ENCODE measurements around the gene NOTO.
A peak's percentile ranks its signal among the peaks of the same experiment; 100 is the strongest.
"Not testable (repeated sequence)": the region's sequence is repeated elsewhere in the genome, so short reads cannot be mapped to it uniquely, and the experiment has no call there.

NOTO gene

DNA sequence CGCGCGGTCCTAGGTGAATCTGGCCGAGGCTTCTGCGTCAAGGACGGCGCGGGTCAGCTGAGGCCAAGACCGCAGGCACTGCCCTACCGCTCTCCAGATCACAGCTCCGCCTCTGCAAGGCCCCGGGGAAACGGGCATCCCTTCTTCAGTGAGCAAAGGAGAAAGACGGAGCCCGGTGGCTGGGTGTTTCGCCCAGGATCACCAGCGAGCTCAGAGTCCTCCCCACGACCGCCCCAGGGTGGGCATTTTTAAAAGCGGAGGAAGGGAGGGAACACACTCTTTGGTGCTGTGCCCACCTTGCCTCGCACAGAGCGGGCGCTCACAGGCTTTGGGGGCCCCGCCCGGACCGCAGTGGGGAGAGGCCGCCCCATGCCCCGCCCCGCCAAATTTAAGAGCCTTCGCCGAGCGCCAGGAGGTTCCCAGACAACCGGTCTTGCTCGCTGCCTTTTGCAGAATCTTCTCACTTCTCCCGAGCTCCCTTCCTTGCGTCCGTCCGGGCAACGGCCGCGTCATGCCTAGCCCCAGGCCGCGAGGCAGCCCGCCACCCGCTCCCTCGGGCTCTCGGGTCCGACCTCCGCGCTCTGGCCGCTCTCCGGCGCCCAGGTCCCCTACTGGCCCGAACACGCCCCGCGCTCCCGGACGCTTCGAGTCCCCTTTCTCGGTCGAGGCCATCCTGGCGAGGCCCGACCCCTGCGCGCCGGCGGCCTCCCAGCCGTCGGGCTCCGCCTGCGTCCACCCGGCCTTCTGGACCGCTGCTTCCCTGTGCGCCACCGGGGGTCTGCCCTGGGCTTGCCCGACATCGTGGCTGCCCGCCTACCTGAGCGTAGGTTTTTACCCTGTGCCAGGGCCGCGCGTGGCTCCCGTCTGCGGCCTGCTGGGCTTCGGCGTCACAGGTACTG is at the start of gene NOTO:
TSS of gene NOTO (plus strand) at position 419 of the 899 bp plus-strand sequence. CDS start at position 512, 93 bp downstream.
- DNase-seq: peak; percentile 43
- Mint-ChIP-seq H3K9me3 (no peaks in the 10 kb centered on the region), H3K4me1 (ENCODE audit: low read depth) (peaks cover 10% of the 10 kb centered on the region), H3K27ac (no peak within 1 kb of the TSS), H3K4me3 (peak within 1 kb of the TSS; percentile 31), H3K27me3 (peaks cover 73% of the 10 kb centered on the region), H3K36me3 (ENCODE audit: low read depth) (no peaks in the 10 kb centered on the region)

- H3K36me3 Mint-ChIP-seq (ENCODE audit: low read depth): no peaks in the 10 kb centered on the region
- no peak overlapping the region for H3K4me3 Mint-ChIP-seq
- H3K27me3 Mint-ChIP-seq: peaks cover 46% of the 10 kb centered on the region
- DNase-seq: peak; percentile 60
- no peak overlapping the region for H3K27ac Mint-ChIP-seq
- no peaks in the 10 kb centered on the region for H3K4me1 Mint-ChIP-seq (ENCODE audit: low read depth)
- H3K9me3 Mint-ChIP-seq: no peaks in the 10 kb centered on the region
Observed at GRCh38 chr2:73156539-73157124, 45.7 kb upstream of the NOTO start.

DNA sequence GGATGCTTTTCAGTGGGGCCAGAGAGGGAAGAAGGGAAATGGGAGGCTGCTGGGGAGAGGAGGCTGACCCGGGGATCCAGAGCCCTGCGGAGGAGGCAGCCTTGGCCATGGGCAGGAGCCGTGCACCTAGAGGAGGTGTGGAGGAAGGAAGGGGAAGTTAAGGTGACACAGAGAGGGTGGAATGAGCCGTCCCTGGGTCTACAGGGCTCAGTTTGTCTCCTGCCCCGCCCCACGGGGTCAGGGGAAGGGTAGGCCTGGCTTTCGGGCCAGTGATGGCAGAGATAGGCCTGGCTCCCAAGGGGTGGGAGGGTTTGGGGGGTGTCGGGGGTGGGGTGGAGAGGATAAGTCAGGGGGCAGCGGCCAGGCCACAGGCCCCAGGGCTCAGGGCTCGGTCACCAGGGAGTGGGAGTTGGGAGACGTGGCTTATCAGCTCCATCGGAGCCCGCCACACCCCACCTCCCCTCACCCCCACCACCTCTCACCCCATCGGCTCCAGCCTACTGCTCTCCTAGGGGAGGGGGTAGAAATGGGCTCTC is 39.5 kb upstream of the NOTO start:
- Mint-ChIP-seq H3K27me3 (peaks cover 18% of the 10 kb centered on the region), H3K9me3 (no peaks in the 10 kb centered on the region), H3K27ac (no peak overlapping the region), H3K4me1 (ENCODE audit: low read depth) (no peaks in the 10 kb centered on the region), H3K36me3 (ENCODE audit: low read depth) (no peaks in the 10 kb centered on the region), H3K4me3 (no peak overlapping the region)
- no peak for DNase-seq

- DNase-seq: peak; percentile 82
- Mint-ChIP-seq H3K36me3 (ENCODE audit: low read depth) (no peaks in the 10 kb centered on the region), H3K27ac (no peak overlapping the region), H3K4me1 (ENCODE audit: low read depth) (no peaks in the 10 kb centered on the region), H3K4me3 (no peak overlapping the region), H3K27me3 (peaks cover 16% of the 10 kb centered on the region), H3K9me3 (no peaks in the 10 kb centered on the region)
Observed at GRCh38 chr2:73163483-73164367, 38.6 kb upstream of the NOTO start.

- not testable (repeated sequence) for H3K27me3 Mint-ChIP-seq; H3K9me3 Mint-ChIP-seq; H3K4me1 Mint-ChIP-seq (ENCODE audit: low read depth); H3K27ac Mint-ChIP-seq; H3K36me3 Mint-ChIP-seq (ENCODE audit: low read depth); DNase-seq; H3K4me3 Mint-ChIP-seq
Observed at GRCh38 chr2:73165978-73166377, 36.4 kb upstream of the NOTO start.

- H3K27ac Mint-ChIP-seq; H3K27me3 Mint-ChIP-seq; H3K9me3 Mint-ChIP-seq; DNase-seq; H3K4me1 Mint-ChIP-seq (ENCODE audit: low read depth); H3K36me3 Mint-ChIP-seq (ENCODE audit: low read depth); H3K4me3 Mint-ChIP-seq: not testable (repeated sequence)
Observed at GRCh38 chr2:73166813-73167212, 35.6 kb upstream of the NOTO start.

DNA sequence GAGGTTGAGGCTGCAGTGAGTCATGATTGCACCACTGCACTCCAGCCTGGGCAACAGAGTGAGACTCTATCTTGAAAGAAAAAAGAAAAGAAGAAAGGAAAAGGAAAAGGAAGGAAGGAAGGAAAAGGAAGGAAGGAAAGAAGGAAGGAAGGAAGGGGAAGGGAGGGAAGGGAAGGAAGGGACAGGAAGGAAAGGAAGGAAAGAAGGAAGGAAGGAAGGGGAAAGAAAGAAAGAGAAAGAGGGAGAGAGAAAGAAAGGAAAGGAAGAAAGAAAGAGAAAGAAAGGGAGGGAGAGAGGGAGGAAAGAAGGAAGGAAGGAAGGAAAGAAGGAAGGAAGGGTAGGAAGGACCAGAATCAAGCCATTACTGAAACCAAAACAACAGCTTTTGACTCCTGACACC is 34.0 kb upstream of the NOTO start:
- not testable (repeated sequence) for H3K27ac Mint-ChIP-seq; H3K36me3 Mint-ChIP-seq (ENCODE audit: low read depth); DNase-seq; H3K9me3 Mint-ChIP-seq; H3K4me1 Mint-ChIP-seq (ENCODE audit: low read depth); H3K27me3 Mint-ChIP-seq; H3K4me3 Mint-ChIP-seq

- peaks cover 19% of the 10 kb centered on the region for H3K4me1 Mint-ChIP-seq (ENCODE audit: low read depth)
- not testable (repeated sequence) for DNase-seq; H3K27ac Mint-ChIP-seq; H3K36me3 Mint-ChIP-seq (ENCODE audit: low read depth); H3K4me3 Mint-ChIP-seq; H3K9me3 Mint-ChIP-seq
- peaks cover 21% of the 10 kb centered on the region for H3K27me3 Mint-ChIP-seq
Observed at GRCh38 chr2:73170341-73170740, 32.0 kb upstream of the NOTO start.

DNA sequence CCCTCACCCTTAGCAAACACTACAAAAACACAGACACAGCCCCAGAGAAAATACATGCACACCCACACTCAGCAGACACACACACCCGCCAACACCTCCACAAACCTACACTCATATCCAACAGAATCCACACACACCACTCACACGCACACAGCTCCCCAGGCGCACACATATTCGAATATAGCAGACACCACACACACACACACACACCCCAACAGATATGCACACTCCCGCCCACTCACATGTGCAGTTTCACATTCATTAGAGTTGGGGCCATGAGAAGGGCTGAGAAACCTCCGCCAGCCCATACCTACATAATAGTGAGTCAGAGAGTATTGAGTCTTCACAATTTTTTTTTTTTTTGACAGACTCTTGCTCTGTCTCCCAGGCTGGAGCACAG is 29.4 kb upstream of the NOTO start:
- DNase-seq: peak; percentile 61
- H3K27ac Mint-ChIP-seq: no peak overlapping the region
- no peaks in the 10 kb centered on the region for H3K9me3 Mint-ChIP-seq
- H3K36me3 Mint-ChIP-seq (ENCODE audit: low read depth): no peaks in the 10 kb centered on the region
- peaks cover 36% of the 10 kb centered on the region for H3K4me1 Mint-ChIP-seq (ENCODE audit: low read depth)
- no peak overlapping the region for H3K4me3 Mint-ChIP-seq
- H3K27me3 Mint-ChIP-seq: peaks cover 38% of the 10 kb centered on the region

- H3K9me3 Mint-ChIP-seq: no peaks in the 10 kb centered on the region
- DNase-seq: no peak
- H3K27me3 Mint-ChIP-seq: peaks cover 44% of the 10 kb centered on the region
- no peak overlapping the region for H3K27ac Mint-ChIP-seq
- peaks cover 36% of the 10 kb centered on the region for H3K4me1 Mint-ChIP-seq (ENCODE audit: low read depth)
- H3K36me3 Mint-ChIP-seq (ENCODE audit: low read depth): no peaks in the 10 kb centered on the region
- H3K4me3 Mint-ChIP-seq: no peak overlapping the region
Observed at GRCh38 chr2:73173781-73174180, 28.6 kb upstream of the NOTO start.

DNA sequence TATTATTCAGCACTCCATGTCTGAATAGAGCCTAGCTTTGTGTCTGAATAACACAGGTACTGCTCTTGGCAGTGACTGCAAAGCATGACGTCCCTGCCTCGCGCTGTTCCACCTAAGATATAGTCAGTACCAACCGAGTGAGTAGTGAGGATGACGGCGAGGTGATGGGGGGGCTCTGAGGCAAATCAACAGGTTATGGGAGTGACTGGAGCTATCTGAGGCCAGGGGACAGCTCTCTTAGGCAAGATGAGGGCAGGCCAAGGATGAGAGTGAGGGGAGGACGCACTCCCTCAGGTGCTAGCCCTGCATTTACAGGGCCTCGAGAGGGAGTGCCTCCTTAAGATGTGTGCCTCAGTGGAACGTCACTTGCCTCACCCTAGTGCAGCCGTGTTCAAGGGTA is 28.1 kb upstream of the NOTO start:
- no peak overlapping the region for H3K27ac Mint-ChIP-seq
- H3K4me1 Mint-ChIP-seq (ENCODE audit: low read depth): peaks cover 36% of the 10 kb centered on the region
- H3K27me3 Mint-ChIP-seq: peaks cover 44% of the 10 kb centered on the region
- no peaks in the 10 kb centered on the region for H3K9me3 Mint-ChIP-seq
- DNase-seq: no peak
- no peak overlapping the region for H3K4me3 Mint-ChIP-seq
- no peaks in the 10 kb centered on the region for H3K36me3 Mint-ChIP-seq (ENCODE audit: low read depth)

DNA sequence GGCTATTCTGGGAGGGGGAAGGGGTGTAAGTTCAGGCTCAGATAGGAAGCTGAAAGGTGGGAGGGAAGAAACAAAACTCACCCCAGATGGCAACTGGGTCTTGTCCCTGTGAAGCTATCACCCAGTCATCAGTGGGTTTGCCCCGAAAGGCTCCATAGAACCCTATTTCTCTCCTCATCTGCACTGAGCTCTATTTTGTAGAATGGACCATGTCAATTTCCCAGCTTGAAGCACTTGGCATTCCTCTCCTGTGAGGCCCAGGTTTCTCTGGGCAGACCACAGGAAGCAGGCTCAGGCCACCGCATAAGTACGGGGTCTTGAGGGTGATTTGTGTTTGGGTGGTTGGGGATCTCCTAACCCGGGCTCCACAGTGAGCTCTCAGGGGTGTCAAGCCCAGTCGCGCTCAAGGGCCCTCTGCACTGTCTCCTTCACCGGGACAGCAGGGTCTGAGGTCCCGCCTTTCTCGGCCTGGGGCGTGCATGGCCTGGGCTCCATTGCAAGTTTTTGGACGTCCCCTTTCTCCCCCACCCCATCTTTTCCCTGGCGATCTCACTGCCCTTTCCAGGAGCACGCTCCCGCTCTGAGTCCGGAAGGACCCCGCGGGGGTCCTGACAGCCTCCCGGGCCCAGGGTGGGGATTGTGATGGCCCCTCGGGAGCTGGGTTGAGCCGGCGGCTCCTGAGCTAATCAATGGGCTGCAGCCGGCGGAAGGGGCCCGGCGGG is 27.3 kb upstream of the NOTO start:
- peaks cover 36% of the 10 kb centered on the region for H3K4me1 Mint-ChIP-seq (ENCODE audit: low read depth)
- H3K27me3 Mint-ChIP-seq: peaks cover 52% of the 10 kb centered on the region
- H3K9me3 Mint-ChIP-seq: no peaks in the 10 kb centered on the region
- H3K4me3 Mint-ChIP-seq: peak overlapping the region; percentile 12
- DNase-seq: no peak
- H3K36me3 Mint-ChIP-seq (ENCODE audit: low read depth): no peaks in the 10 kb centered on the region
- H3K27ac Mint-ChIP-seq: no peak overlapping the region

- no peak overlapping the region for H3K27ac Mint-ChIP-seq
- no peaks in the 10 kb centered on the region for H3K9me3 Mint-ChIP-seq
- H3K27me3 Mint-ChIP-seq: peaks cover 52% of the 10 kb centered on the region
- H3K4me1 Mint-ChIP-seq (ENCODE audit: low read depth): peaks cover 36% of the 10 kb centered on the region
- DNase-seq: peak; percentile 83
- H3K36me3 Mint-ChIP-seq (ENCODE audit: low read depth): no peaks in the 10 kb centered on the region
- peak overlapping the region; percentile 81 for H3K4me3 Mint-ChIP-seq
Observed at GRCh38 chr2:73175663-73176204, 26.6 kb upstream of the NOTO start.

All from activated T-cell treated with anti-CD3 and anti-CD28 coated beads, Interleukin-2, amount 50 U/mL, for 24 hours (primary cell).